ENCODE results near the gene ZNF732.
"Not testable (repeated sequence)": the region's sequence is repeated elsewhere in the genome, so short reads cannot be mapped to it uniquely, and the experiment has no call there.

The ZNF732 gene

DNA sequence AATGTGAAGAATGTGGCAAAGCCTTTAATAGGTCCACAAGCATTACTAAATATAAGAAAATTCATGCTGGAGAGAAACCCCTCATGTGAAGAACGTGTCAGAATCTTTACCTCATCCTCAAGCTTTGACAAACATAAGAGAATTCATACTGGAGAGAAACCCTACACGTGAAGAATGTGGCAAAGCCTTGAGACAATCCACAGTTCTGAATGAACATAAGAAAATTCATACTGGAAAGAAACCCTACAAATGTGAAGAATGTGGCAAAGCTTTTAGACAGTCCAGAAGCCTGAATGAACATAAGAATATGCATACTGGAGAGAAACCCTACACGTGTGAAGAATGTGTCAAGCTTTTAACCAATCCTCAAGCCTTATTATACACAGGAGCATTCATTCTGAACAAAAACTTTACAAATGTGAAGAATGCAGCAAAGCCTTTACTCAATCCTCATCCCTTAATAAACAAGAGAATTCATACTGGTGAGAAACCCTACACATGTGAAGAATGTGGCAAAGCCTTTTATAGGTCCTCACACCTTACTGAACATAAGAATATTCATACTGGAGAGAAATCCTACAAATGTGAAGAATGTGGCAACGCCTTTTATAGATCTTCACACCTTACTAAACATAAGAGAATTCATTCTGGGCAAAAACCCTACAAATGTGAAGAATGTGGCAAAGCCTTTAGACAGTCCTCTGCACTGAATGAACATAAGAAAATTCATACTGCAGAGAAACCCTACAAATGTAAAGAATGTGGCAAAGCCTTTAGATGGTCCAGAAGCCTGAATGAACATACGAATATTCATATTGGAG, 51.1 kb downstream of the ZNF732 start:
- no peak for DNase-seq

DNA sequence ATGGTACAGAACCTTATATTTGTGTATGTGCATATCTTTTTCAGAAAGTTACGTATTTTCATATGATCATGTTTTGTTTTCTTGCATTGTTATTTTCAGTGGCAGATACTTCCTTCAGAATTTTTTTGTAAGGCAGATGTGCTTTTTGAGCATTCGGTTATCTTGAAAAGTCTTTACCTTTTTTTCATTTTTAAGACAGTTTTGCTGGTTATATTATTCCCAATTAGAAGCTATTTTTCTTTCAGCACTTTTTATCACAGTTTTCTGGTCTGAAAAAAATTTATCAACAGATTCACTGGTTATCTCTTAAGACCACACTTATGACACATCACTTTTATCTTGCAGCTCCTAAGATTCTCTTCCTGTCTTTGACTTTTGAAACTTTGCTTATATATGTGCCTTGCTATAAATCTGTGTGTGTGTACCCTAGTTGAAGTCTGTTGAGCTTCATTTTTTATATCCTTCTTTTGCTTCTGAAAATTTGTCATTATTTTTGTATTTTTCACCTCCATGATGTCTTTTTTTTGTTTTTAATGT, 53.1 kb downstream of the ZNF732 start:
- no peak for DNase-seq

DNA sequence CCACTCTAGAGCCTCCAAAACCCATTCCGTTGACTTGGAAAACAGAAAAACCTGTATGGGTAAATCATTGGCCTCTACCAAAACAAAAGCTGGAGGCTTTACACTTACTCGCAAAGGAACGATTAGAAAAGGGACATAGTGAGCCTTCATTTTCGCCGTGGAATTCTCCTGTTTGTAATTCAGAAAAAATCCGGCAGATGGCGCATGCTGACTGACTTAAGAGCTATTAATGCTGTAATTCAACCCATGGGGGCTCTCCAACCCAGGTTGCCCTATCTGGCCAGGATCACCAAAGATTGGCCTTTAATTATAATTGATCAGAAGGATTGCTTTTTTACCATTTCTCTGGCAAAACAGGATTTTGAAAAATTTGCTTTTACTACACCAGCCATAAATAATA, 60.8 kb downstream of the ZNF732 start:
- peak; percentile 76 for DNase-seq

DNA sequence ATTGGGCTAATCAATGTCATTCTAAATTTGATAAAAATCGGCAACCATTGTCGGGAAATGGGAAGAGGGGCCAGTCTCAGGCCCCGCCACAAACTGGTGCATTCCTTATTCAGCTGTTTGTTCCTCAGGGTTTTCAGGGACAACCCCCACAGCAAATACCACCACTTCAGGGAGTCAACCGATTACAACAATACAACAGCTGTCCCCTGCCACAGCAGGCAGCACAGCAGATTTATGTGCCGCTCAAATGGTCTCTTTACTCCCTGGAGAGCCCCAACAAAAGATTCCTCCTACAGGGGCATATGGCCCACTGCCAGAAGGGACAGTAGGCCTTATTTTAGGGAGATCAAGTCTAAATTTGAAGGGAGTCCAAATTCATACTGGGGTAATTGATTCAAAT, 61.8 kb downstream of the ZNF732 start:
- no peak for DNase-seq

DNA sequence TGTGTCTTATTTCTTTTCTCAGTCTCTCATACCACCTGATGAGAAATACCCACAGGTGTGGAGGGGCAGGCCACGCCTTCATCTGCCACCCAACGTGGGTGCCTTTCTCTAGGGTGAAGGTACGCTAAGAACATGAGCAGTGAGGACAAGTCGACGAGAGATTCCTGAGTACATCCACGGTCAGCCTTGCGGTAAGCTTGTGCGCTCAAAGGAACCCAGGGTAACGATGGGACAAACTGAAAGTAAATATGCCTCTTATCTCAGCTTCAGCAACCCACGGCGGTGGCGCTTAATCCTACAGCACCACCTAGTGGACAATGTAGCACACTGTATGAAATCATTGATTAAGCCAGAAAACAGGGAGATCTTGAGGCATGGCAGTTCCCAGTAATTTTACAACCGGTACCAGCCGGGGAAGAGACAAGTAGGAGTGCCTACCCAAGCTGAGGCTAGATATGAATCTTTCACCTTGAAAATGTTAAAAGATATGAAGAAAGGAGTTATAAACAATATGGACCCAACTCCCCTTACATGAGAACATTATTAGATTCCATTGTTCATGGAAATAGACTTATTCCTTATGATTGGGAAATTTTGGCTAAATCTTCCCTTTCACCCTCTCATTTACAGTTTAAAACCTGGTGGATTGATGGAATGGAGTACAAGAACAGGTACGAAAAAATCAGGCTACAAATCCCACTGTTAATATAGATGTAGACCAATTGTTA, 63.0 kb downstream of the ZNF732 start:
- DNase-seq = peak; percentile 86

DNA sequence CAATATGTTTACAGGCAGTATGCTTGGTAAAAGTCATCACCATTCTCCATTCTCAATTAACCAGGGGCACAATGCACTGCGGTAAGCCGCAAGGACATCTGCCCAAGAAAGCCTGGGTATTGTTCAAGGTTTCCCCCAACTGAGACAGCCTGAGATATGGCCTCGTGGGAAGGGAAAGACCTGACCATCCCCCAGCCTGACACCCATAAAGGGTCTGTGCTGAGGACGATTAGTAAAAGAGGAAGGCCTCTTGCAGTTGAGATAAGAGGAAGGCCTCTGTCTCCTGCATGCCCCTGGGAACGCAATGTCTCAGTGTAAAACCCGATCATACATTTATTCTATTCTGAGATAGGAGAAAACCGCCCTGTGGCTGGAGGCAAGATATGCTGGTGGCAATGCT, 63.9 kb downstream of the ZNF732 start:
- DNase-seq = not testable (repeated sequence)

DNA sequence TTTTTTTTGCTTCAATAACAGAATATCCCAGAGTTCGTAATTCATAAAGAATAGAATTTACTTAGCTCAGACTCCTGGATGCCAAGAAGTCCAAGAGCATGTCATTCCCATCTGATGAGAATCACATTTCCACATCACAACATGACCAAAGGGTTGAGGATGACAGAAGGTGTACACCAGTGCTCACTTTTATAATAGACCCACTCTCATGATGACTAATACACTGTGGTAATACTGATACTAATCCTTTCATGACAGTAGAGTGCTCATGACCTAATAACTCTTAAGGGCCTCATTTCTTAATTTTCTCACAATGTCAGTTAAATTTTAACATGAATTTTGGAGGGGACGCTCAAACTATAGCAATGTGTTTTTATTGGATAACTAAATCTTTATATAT, 69.2 kb downstream of the ZNF732 start:
- no peak for DNase-seq

DNA sequence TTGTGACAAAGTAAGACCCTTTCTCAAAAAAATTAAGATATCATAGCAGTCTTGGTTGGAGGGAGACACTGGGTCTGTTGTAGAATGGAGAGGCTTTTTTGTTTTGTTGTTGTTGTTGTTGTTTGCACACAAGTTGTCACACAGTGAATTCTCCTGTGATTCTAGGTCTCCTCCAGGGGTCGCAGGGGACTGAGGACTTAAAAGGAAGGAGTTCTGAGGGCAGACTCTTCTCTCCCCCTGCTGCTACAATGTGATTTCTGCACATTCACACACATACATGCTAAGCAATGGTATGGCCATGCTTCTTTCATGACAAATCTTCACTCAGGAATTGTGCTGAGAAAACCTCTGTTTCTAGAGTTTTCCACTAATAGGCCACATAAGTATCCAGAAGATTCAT, 71.1 kb downstream of the ZNF732 start:
- DNase-seq = no peak

DNA sequence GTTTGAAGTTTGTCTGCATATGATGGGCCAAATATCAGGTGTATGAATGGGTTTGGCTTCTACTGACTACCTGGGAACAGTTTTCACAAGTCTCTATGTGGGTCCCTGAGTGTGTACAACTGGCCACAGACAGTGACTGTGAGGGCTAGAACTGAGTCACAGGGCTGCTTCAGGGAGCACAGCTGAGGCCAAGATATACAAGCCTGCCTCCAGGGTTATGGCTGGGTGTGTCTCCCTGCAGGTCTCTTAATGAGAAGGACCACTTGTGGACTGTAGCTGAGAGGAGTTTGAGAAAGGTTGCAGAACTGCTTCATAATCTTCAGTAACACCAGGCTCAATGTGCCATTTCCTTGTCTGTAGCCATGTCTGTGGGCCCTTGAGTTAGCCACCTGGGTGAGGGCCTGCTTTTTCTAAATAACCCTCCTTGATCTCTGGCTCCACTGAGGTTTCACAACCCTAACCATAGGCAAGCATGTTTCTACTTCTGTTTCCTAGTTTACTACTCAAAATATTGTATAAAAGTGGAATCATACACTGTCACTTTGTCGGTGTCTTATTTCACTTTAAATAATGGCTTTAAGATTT, 81.3 kb downstream of the ZNF732 start:
- DNase-seq = no peak
